Forelimb muscle (tissue), 1 donor: ENCODE results near the gene AKNA. TPM values are rescaled to one million over a fixed set of nuclear protein-coding genes. Genes with fewer than 3 reads are reported as not detected.

Source experiments
- DNase-seq: peaks from one replicate; pipeline ENCODE4 v3.0.0-alpha.2; 2013; ENCODE audit warnings: low read depth
- polyA plus RNA-seq: library from polyadenylated mRNA; unstranded; fragments of 120-200 nt; gene quantifications from one replicate; pipeline ENCODE4 v1.2.1, GENCODE V29; 2013; ENCODE audit not compliant: insufficient read length

Gene AKNA
- polyA plus RNA-seq, 1 donor = 8.4 TPM

DNA sequence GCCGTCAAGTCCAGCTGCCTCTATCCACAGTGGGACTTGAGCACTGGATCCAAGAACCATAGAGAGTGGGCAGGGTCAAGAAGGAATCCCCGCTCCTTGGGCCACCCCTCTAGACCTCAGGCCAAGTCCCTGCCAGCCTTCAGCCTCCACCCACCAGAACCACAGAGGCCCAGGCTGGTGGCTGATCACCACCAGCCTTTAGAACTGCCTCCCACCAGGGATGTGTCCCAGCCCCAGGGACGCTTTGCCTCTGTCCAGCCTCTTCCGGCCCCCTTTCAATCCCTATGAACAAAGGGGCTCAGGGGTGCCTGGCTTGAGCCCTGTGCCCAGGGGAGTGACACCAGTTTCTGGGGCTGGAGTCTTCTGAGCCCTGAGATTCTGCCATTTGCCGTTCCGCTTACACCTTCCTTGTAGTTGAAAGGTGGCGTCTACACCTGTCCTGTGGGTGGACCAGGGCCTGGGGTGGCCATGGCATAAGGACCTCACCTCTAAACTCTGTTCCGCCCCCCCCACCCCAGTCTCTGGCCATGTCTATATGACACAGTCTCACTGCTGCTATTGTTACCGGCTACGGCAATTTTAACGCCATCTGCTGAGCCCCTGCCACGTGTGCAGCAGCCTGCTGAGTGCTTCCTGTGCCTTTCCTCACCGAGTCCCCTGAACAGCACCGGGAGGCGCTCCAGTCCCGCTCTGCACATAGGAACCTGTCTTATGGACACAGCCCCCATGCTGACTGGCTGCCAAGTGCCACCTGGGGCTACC, 100.6 kb downstream of the AKNA start:
- no peak for DNase-seq

DNA sequence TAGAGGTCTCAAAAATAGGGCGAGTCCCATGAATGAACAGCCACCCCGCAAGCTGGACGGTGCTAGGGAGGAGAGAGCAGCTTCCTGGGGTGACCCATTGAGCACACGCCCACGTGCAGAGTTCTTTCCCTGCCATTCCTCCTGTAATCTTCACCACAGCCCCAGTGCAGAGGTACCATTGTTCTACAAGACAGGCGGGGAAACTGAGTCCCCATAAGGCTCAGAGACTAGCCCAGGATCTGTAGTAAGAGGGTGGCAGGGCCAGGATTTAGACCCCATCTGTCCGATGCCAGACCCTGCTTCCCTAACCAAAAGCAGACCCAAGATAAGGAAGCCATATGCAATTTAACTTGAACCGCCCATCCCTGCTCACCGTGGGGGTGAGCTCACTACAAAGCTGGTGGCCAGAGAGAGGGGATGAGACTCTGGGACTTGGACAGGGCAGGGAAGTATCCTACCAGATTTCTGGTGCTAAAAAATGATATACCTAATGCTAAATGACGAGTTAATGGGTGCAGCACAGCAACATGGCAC, 101.6 kb downstream of the AKNA start:
- no peak for DNase-seq

DNA sequence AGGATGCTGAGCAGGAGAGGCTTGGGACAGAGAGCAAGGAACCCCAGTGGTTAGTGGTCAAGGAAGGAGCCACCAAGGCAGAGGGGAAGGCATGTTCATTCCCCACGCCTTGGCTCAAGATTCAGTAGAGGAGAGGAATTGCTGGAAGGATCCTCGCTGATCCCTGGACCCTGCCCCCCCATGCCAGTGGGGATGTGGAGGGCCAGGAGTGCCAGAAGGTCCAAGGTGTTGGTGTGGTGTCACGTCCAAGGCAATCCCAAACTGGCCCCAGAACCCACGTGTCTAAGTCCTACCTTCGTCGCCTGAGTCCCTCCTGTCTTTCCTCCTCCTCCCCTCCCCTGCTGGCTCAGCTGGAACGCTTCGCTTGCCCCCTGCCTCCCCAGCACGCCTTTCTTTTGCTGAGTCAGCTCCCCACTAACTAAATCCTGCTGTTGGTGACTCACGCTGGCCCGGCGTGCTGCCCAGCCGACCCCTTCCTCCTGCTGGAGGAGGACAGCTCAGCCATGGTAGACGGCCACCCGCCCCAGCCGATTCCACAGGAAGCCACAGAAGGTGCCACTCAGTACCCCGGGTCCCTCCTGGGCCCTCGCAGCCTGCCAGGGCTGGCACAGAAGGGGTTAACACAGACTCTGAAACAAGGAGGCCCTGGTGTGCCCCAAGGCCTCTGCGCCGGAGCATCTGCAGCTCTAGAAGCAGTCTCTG, 102.5 kb downstream of the AKNA start:
- DNase-seq = no peak

DNA sequence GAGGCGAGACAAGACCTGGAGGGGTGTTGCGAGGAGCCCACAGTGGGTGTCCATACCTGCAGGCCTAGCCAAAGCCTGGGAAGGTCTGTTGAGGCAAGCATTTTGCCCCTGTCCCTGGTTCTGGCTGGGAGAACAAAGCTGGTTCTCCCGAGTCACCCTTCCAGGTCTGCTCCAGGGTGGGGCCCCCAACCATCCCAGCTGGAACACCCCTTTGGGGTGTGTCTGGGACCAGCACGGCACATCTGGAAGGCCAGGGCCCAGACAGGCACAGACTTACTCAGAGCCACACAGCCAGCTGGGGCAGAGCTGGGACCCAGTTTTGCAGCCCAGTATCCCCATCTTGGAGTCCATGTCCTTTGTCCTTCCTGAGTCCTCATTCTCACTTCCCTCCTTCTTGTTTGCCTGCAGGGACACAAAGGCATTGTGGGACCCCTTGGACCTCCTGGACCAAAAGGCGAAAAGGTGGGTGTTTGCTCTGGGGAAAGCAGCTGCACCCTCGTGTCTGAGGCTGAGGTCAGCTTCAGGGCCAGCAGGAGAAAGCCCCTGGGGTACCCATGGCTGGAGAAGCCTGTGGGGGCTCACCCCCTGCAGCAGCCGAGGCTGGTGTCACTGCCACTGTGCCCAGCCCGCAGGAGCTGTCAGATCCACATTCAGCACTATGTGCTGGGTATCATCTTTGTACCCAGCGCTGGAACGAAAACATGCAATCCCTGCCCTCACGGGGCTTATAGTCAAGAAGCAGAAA, 103.3 kb downstream of the AKNA start:
- DNase-seq = no peak

Other genes starting within 250 kb of the AKNA start
- 35.4 TPM for gene COL27A1, start 232.4 kb downstream of the AKNA start, polyA plus RNA-seq
- gene ORM1, start 64.9 kb downstream of the AKNA start, polyA plus RNA-seq = 0.58 TPM
- gene ORM2, start 58.1 kb downstream of the AKNA start, polyA plus RNA-seq = not detected
- gene WHRN, start 117.5 kb upstream of the AKNA start, polyA plus RNA-seq = 2.6 TPM
- 84.0 TPM for gene ATP6V1G1, start 199.8 kb upstream of the AKNA start, polyA plus RNA-seq
- 5.0 TPM for gene TMEM268, start 223.3 kb upstream of the AKNA start, polyA plus RNA-seq